HG03460 (cell line): Measurements from ENCODE around the gene ZGRF1.
"Not testable (repeated sequence)": the region's sequence is repeated elsewhere in the genome, so short reads cannot be mapped to it uniquely, and the experiment has no call there.

ENCODE experiments used
- ATAC-seq: cut with Tn5 transposase; IDR thresholded peaks from one replicate; pipeline ENCODE4 v1.9.1; 2021; ENCODE audit not compliant: unreplicated experiment

Gene ZGRF1

DNA sequence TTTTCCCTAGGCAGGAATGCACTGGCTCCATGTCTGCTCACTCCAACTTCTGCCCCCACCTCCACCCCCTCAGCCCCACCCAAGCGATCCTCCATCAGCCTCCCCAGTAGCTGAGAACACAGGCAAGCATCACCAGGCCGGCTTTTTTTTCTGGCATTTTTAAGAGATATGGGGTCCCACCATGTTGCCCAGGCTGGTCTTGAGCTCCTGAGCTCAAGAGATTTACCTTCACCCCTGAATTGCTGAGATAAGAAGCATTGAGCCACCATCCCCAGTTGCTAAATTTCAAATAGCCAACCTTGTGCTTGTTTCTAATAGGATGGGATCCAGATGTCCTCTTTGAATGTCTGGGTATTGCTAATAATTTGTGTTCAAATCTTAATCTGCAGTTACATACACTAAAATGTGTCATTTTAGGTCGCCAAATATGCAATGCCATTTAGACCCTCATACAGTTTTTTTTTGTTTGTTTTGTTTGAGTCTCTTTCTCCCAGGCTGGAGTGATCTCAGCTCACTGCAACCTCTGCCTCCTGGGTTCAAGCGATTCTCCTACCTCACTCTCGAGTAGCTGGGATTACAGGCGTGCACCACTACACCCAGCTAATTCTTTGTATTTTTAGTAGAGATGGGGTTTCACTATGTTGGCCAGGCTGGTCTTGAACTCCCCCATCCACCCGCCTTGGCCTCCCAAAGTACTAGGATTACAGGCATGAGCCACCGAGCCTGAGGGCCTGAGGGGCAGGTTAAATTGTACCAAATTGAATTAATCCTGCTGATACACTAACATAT is 9.0 kb upstream of the ZGRF1 start:
- no peak for ATAC-seq

DNA sequence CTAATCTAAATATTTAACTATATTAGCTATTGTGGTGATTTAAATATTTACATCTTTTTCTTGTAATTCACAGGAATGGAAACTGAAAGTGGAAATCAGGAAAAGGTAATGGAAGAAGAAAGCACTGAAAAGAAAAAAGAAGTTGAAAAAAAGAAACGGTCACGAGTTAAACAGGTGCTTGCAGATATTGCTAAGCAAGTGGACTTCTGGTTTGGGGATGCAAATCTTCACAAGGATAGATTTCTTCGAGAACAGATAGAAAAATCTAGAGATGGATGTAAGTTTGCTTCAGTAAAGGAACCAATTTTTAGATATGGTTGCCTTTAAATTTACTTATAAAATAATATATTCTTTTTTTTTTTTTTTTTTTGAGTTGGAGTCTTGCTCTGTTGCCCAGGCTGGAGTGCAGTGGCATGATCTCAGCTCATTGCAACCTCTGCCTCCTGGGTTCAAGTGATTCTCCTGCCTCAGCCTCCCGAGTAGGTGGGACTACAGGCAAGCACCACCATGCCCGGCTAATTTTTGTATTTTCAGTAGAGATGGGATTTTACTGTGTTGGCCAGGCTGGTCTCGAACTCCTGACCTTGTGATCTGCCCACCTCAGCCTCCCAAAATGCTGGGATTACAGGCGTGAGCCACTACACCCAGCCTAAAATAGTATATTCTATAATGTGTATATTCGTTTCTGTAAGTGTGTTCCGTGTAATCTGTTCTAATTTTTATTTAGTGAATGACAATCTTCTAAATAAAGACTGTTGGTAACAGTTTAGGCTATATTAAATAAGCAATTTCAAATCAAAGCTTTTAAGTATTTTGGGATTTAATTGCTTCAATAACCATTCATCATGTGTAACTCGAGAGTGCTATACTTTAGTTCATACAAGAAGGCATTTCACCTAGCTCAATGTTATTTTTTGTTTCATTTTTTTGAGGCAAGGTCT is 8.2 kb upstream of the ZGRF1 start:
- not testable (repeated sequence) for ATAC-seq

DNA sequence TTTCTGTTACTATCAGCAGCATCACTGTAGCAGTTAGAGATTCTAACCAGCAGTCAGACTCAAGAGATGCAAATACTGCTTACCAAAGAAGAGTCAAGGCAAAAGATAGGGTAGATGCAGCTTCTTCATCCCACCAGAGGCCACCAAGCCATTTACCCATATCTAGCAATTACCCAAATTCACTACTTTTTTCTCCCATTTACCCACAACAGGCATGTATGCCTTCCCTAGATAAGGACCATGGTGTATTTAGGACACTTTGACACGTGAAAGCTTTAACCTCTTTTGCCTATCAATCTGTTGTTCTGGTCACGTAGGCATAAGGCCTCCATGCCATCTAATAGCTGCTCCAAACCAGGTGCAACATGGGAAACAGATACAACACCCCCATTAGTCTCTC is 5.8 kb upstream of the ZGRF1 start:
- no peak for ATAC-seq

DNA sequence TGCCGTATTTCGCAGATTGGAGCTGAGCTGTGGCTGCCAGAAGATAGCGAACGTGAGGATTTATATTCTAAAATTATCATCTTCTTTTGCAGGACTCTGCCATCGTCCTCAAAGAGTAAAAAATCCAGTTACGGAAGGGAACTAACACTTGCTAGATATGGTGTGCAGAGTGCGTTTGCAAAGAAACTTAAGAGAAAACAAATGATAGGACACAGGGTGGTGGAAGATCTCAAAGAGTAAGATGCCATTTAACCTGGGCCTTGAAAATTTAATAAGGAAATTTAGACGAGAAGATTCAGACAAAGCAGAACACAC is 800 bp upstream of the ZGRF1 start:
- ATAC-seq, result peak; percentile 0

DNA sequence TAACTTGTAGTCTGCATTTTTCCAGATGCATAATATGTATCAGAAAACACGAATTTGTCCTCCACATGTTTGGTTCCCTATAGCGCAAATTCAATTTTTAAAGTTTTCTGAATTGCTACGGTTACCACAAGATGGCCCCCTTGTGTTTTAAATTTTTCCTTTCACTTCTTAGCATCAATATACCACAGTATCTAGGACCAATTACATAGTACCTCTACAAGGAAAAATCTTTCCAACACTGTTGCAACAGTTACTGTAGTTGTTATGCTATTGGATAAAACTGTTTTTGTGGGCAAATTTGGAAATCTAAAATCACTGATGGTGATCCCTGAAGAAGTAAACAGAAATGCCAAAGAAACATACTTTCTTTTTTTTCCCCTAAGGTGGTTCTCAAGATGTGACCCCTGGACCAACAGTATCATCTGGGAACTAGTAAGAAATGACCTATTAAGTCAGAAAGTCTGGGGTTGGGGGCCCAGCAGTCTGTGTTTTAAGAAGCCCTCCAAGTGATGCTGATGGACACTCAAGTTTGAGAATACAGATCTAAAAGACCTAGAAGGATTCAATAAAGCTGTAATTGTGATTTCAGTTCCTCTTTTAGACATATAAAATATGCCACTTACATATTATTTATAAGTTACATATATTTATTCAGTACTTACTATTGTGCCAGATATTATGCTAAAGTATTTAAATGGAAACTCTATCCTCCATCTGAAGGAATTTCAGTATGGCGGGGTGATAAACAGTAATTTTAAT is 3.1 kb downstream of the ZGRF1 start:
- ATAC-seq, result no peak

DNA sequence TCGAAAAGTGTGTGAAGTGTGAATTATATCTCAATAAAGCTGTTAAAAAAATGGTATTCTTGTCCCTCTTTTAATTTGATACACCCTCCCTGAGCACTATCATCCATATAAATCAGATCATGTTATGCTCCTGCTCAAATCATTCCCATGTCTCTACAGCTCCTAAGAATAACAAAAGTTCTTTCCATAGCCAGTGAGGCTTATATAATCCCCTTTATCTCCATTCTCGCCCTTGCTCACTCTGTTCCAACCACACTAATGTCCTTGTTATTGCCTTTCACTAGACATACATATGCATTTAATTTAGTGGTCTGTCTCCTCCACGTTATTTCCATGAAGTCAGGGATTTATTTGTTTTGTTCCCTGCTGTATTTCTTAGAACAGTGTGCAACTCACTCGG is 10.5 kb downstream of the ZGRF1 start:
- ATAC-seq, result no peak

DNA sequence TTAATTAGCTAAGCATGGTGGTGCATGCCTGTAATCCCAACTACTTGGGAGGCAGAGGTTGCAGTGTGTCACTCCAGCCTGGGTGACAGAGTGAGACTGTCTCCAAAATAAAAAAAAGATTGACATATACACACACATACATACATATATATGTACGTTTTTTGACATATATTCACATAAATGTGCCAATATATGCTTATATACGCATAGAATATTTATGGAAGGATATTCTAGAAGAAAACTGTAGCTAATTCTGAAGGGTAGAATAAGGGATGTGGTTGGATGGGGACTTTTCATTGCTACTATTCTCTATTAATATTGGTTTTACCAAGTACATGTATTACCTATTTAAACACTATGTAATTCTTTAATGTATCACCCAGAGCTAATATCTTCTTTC is 19.7 kb downstream of the ZGRF1 start:
- ATAC-seq, result no peak

DNA sequence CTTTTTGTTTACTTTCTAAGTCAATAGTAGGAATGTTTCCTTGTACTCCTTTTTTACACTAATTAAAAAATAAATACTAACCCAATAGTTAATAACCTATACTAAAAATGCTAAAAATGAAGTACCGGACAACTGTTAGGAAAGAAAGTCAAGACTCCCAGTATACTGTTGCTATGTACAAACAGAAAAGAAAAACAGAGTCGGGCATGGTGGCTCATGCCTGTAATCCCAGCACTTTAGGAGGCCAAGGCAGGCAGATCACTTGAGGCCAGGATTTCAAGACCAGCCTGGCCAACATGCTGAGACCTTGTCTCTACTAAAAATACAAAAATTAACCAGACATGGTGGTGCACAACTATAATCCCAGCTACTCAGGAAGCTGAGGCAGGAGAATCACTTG is 23.9 kb downstream of the ZGRF1 start:
- ATAC-seq, result not testable (repeated sequence)

DNA sequence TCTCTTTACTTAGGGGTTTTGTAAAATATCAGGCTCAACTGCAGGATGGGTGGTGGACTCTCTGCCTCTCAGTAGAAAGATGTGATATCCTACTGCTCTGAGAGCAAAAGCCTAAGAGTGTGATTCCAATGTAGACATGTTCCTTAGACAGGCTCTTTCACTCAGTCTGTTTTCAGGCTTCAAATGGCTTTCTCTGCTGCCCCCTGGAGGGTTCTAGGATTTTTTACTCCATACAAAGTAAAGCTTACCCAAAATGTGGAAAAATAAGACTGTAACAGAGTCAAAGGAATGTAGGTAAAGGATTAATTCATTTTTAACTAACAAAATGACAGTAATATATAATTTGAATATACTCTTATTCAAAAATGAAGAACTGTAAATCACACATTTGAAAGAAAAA is 32.1 kb downstream of the ZGRF1 start:
- no peak for ATAC-seq

DNA sequence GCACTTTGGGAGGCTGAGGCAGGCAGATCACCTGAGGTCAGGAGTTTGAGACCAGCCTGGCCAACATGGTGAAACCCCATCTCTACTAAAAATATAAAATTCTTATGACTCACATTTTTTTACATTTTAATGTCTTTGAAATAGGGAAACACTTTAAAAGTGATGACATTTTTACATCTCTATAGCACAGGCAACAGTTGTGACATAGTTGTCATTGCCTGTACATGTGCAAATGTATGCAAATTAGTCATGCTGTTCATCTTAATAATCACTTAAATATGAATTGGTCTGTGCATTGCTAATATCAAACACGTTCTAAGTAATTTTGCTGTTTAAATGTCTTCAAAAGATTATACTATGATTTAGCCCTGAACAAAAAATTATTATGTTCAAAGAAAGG is 41.7 kb downstream of the ZGRF1 start:
- ATAC-seq, result no peak

DNA sequence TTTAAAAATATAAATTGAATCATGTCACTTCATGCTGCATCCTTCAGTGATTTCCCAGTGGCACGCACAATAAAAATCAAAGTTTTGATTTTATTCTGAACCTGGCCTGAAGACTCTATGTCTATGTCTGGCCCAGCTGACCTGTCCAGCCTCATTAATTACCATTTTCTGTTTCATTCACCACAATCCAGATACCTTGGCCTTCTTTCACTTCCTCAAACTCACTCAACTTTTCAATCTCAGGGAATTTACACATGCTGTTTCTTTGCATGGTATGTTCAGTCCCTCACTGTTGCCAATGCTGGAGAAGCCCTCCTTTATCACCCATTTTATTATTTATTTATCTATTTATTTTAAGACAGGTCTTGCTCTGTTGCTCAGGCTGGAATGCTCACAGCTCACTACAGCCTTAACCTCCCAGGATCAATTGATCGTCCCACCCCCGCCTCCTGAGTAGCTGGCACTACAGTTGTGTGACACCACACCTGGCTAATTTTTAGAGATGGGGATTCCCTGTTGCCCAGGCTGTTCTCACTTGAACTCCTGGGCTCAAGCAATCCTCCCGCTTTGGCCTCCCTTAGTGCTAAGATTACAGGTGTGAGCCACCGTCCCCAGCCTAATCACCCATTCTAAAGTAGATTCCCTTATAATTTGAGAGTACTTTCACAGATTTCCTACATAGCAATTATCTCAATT is 43.1 kb downstream of the ZGRF1 start:
- peak; percentile 74 for ATAC-seq

DNA sequence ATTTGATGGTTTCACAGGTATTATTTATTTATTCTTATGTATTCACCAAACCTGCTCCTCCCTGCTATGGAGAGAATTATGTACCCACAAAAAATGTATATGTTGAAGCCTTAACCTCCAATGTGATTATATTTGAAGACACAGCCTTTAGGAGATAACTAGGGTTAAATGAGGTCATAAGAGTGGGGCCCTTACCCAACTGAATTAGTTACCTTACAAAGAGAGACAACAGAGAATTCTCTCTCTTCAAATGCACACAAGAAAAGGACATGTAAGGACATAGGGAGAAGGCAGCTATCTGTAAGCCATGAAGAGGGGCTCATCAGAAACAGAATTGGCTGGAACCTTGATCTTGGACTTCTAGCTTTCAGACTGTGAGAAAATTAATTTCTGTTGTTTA is 44.0 kb downstream of the ZGRF1 start:
- ATAC-seq, result no peak

DNA sequence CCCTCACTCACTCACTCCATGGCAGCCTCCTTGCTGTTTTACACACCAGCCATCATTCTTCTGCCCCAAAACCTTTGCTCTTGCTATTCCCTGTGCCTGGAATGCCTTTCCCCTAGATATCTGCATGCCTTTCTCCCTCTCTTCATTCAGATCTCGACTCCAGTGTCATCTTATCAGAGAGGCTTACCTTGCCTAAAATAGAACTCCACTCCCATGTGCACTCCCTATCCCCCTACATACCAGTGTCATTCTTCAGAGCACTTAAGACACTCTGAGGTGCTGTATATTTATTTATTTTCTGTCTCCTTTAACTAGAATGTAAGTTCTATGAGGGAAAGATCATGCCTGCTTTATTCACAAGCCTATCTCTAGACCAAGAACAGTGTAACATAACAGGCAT is 45.1 kb downstream of the ZGRF1 start:
- ATAC-seq, result no peak

DNA sequence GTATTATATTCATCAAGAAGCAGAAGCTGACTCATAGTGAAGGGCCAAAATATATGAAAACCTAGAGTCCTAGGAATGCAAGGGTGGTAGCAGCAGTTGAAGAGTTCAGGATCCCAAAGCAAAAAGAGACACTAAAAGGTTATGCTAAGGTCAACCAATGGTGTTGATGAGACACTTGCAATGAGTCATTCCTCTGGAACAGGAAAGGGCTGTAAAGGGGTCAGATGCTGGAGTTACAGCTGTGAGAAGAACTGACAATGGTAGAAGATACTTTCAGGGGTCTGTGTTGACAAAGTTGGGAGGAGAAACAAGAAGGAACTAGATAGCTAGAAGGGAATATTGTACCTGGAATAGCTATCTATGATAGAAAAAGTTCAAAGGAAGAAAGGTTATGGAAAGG is 47.5 kb downstream of the ZGRF1 start:
- no peak for ATAC-seq

DNA sequence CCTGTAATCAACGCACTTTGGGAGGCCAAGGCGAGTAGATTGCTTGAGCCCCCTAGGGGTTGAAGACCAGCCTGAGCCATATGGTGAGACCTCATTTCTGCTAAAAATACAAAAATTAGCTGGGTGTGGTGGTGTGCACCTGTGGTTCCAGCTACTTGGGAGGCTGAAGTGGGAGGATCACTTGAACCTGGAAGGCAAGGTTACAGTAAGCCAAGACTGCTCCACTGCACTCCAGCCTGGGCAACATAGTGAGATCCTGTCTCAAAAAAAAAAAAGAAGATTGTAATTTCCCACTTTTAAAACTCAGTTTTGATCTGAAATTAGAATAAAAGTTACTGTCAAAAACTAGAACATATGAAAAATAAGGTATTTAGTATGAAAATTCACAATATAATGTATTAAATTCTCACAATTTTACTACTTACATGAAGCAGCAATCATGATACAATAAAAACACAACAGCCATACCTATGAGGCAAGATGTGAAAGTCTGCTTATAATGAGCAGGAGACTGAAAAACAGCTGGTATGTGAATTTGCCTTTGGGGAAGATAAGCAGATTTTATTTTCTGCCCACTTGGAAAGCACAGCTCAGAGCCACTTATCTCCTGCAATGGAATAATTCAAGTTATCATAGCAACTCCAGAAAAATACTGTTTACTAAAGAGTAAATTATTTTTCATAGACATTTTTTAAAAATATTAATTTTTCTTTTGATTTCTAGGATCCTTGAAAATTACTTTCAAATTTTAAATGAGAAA is 50.6 kb downstream of the ZGRF1 start:
- no peak for ATAC-seq

DNA sequence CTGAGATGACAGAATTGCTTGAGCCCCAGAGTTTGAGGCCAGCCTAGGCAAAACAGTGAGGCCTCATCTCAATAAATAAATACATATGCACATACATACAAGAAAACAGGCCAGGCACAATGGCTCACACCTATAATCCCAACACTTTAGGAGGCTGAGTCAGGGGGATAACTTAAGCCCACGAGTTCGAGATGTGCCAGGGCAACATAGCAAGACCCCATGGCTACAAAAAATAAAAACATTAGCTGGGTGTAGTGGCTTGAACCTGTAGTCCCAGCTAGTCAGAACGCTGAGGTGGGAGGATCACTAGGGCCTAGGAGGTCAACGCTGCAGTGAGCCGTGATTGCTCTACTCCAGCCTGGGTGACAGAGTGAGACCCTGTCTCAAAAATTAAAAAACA is 69.2 kb downstream of the ZGRF1 start:
- no peak for ATAC-seq

DNA sequence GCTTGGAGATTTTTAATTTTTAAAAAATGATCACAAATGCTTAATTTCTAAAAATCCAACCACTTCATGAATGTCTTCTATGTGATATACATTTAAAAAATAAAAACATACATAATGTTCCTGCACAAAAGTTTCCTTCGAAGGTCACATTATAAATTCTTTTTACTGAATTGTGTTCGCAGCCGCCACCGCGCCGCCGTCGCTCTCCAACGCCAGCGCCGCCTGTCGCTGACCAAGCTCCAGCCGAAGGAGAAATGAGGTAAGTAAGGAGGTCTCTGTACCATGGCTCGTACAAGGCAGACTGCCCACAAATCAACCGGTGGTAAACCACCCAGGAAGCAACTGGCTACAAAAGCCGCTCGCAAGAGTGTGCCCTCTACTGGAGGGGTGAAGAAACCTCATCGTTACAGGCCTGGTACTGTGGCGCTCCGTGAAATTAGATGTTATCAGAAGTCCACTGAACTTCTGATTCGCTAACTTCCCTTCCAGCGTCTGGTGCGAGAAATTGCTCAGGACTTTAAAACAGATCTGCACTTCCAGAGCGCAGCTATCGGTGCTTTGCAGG is 71.9 kb downstream of the ZGRF1 start:
- no peak for ATAC-seq

DNA sequence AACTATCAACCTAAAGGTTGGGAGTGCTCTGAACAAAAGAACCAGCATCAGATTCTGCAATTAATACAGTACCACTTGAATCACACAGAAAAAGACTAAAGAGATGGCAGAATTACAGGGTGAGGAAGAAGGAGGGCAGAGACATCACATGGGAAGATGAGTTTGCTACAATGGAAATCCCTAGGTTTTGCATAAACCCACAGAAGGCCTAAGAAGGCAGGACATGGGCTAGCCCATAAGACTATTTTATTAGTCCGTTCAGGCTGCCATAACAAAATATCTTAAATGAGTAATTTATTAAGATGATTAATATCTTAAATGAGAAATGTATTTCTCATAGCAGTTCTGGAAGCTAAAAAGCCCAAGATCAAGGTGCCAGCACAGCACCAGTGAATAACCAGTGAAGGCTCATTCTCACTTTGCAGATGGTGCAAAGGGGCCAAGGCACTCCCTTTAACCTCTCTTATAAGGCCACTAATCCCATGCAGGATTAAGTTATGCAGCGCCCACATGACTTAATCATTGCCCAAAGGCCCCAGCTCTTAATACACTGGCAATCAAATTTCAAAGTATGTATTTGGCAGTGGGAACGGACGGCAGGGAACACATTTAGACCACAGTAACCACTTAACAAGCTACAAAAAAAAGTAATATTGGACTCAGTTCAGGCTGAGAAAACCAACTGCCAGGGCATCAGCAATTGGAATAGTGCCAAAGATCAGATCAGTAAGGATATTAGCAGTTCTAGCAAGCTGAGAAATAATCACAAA is 73.1 kb downstream of the ZGRF1 start:
- ATAC-seq, result no peak

DNA sequence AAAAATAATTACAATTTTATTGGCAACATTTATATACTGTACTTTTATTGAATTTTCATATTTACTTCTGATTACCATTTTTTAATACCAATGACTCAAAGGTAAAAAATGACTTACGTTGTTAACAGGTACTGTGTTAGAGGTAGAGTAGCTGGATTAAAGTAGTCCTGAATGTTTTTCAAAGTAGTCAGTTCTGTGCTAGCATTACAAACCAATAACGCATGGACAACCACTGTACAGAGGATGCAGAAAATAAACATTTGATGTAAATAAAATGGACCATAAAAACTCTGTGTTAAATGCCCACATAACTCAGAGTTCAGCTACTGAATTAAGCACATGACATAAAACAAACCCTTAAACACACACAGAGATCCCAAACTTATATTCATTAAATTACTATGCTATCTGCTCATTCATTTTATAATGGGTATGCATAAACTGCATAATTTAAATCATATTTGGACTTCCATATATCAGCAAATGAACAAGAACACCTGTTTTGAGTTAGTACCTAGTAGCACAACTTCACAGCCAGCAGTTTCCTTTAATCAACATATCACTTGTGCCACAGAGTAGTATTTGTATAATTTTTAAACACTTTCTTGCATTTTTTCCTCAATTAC is 74.3 kb downstream of the ZGRF1 start:
- no peak for ATAC-seq
